GM18508 (cell line): Measurements from ENCODE around the gene TRIM9.
"Not testable (repeated sequence)": the region's sequence is repeated elsewhere in the genome, so short reads cannot be mapped to it uniquely, and the experiment has no call there.

Experiments
- ATAC-seq: cut with Tn5 transposase; IDR thresholded peaks from one replicate; pipeline ENCODE4 v1.9.1; 2021; ENCODE audit warnings: moderate number of reproducible peaks; ENCODE audit not compliant: insufficient read depth, unreplicated experiment

TRIM9 gene

DNA sequence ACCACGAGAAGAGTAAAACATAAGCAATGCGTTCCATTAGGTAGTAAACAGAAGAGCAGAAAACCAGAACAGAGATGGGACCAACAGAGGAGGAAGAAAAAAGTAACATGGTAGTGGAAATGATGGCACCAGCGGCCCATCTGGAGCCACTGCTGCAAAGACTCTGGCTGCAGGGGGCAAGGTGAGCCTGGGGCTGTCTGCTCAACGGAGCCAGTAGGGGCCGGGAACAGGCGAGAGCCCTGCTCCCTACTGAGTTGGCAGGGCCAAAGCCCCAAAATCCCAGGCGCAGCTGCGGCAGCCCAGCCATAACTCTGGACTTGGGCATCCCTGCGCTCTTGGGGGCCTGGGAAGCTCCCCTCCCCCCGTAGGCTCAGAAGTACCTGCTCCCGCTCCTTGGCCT is 122.2 kb downstream of the TRIM9 start:
- ATAC-seq: no peak

DNA sequence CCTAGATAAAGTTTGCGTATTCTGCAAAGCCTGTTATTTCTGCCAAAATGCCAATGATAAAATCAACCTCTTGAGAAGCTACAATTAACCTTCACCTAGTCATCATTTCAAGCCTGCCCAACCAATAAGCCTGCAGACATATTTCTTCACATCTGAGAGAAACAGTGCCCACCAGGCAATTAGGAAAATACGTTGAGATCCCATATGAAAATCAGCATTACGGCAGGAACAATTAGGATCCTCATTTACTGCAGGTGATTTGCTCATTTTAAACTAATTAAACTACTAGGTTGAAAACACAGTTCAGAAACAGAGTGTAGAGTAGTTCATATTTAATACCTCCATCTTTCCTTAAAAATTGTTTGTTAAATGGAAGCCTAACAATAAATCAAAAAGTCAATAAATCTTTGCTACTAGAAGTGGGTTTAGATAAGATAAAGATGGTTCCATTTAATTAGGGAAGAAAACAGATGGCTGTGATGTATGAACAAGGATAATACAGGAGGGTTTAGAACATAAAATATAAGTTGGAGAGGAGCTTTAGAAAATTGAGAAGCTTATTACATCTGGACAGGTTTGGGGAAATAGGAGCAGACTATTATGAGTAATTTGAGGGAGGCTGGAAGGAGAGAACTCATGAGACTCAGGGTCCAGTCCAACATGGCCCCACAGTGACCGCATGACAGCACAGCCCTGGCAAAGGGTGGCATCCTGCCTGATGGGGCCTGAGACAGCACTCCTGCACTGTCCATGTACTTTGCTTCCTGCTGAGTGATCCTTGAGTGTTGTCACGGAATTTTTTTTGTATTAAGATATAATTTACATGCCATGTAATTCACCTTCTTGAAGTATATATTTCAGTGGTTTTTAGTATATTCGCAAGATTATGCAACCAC is 123.8 kb downstream of the TRIM9 start:
- ATAC-seq: no peak

DNA sequence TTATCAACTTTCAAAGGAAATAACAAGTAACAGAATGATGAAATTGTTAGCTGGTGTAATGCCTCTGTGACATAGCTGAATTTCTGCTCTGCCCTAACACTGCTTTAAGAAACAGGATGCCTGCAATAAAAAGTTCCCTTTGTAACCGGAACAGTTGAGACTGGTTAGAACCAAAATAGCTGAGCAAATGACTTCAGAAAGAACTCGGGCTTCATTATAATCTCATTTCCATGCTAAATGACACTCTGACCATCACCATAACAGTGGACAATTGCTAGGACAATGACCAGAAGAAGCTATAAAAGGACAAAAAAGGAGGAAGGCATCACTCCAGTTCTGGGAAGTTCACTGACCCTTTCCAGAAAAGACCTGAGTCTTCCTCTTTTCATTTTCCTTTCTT is 127.1 kb downstream of the TRIM9 start:
- no peak for ATAC-seq

DNA sequence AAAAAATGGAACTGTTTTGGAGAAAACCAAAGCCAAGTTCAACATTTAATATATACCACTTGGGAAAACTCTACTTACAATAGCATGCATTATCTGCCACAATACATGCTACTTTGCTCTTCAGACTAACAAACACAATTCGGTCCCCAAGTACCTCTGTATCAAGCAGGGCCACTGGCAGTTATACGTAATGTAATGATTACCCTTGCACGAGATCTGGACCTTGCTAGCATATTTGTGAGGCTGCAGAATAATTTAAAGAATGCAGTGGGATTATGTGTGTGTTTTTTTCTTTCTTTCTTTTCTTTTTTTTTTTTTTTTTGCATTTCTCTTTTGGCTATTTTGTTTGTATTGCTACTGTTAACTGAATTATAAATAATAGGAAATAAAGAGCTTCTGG is 127.8 kb downstream of the TRIM9 start:
- ATAC-seq: no peak

DNA sequence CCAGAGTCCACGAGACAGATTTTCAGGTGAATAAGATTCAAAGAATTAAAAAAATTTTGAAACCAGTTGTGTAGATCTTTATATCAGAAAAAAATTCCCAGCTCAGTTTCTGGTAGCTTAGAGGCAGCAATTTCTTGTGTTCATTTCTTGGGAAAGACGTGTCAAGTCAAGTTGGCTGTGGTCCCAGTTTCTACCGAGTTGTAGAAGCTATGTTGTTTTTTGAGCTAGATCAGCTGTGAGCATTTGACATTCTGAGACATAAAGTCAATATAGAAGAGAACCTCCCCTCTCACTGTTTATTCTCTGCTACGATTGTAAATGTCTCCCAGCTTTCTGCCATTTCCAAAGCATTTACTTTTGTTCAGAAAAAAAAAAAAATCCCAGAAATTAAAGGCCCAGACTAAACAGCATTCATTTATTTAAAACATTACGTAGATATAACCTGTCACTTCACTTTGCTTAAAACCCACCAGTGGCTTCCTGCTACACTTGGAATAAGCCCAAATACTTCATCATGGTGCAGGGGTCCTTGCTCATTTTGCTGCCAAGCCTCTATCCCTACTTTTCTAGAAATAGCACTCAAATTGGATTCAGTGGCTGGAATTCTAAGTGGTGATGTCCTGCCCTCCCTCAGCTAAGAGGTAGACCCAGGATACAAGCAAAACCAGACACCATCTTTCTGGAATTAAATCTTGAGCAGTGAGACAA is 130.1 kb downstream of the TRIM9 start:
- no peak for ATAC-seq

DNA sequence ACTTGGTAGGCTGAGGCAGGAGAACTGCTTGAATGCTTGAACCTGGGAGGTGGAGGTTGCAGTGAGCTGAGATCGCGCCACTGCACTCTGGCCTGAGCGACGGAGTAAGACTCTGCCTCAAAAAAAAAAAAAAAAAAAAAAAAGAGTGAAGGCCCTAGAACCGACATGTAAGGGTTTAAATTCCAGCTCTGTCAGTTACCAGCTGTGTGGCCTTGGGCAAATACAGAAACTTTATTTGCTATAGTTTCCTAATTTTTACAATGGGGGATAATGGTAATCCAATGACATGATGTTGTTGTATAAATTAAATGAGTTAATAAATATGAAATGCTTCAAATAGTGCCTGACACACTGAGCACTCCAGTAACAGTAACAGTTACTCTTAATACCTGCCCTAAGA is 131.0 kb downstream of the TRIM9 start:
- no peak for ATAC-seq

DNA sequence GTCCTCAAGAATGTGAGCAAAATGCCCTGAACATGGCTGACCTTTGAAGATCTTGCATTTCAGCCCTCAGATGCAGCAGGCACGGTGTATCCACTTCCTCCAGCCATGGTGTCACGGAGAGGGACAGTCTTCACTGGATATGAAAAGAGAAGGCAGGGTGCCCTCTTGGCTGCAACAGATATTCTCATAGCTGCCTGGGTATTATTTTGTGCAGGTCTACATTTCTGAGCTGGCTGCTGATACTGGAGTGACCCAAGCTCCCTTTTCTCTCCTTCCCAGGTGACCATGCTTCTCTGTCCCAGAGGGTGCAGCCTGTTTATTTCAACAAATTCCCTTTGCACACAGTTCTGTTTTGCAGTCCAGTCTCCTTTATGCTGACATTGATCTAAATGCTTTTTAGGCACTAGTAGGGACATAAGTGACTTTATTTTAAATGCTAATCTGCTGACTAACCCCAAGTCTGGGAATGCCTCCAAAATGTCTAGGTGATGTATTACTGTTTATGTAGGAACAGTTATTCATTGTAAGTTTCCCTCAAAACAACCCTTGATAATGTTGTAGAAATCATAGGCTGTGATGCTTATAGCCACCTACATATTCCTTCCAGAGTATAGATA is 133.2 kb downstream of the TRIM9 start:
- no peak for ATAC-seq

DNA sequence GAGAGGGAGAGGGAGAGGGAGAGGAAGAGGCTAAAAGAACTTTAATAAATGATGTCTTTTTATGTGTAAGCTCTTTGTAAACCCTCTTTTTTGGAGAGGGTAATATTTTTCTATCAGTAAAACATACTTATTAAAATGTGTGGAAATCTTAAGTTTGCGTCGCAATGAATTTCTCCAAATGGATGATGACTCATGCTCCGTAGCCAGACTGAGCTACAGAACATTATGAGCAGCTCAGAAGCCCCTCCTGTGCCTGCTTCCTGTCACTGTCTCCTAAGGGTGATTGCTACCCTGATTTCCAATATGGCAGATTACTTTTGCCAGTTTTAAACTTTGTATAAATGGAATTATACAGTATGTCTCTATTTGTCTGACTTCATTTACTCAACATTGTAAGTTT is 137.6 kb downstream of the TRIM9 start:
- no peak for ATAC-seq

GRCh38 chr14:50956421-50956820 is 138.5 kb downstream of the TRIM9 start:
- not testable (repeated sequence) for ATAC-seq

GRCh38 chr14:50955373-50956043 is 139.4 kb downstream of the TRIM9 start:
- ATAC-seq: no peak

GRCh38 chr14:50954811-50955372 is 140.0 kb downstream of the TRIM9 start:
- no peak for ATAC-seq

GRCh38 chr14:50953502-50953901 is 141.4 kb downstream of the TRIM9 start:
- no peak for ATAC-seq

GRCh38 chr14:50951032-50951431 is 143.9 kb downstream of the TRIM9 start:
- no peak for ATAC-seq

GRCh38 chr14:50948205-50948604 is 146.7 kb downstream of the TRIM9 start:
- ATAC-seq: no peak

- ATAC-seq: no peak
Observed at GRCh38 chr14:50947446-50947845, 147.5 kb downstream of the TRIM9 start.

GRCh38 chr14:50946234-50946935 is 148.5 kb downstream of the TRIM9 start:
- ATAC-seq: no peak

DNA sequence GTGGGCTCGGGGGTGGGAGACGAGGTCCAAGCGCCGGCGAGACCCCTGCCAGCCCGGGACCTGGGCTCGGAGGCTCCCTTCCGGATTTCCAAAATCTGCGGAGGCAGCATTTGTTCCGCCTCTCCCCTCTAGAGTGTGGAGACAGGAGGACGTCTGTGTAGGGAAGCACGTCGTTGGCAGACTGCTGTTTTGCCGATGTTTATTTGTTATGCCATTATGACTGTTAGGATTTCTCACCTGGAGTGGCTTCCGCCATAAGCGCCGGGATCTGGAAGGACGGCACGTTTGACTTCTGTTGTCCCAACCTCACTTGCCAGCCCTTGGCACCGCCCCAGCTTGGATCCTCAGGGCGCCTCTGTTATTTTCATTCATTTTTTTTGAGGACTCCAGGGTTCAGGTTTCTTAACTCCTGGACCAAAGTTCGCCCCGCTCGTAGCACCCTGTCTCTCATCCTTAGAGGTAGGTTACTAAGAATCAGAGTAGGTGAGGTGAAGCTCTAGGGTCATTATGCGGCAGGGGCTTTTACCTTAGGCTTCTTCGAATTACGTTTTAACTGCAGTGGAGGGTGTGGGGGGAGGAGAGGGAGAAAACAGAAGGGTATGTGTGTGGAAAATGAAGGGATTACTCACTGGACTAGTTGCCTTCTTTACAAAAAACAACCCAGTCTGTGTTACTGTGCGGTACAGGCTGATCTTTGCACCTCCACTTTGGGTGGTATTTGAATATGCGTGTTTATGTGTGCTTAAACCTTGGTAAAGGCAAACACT is 150.1 kb downstream of the TRIM9 start:
- ATAC-seq: no peak

- ATAC-seq: no peak
Observed at GRCh38 chr14:50943943-50944646, 150.8 kb downstream of the TRIM9 start, which contains the start of gene PYGL. Gene PYGL (minus strand): TSS chr14:50944483. CDS start chr14:50944403, 80 bp downstream.
